Stimulated activated CD8-positive, alpha-beta memory T cell treated with anti-CD3 and anti-CD28 coated beads, Interleukin-12 subunit alpha, Interleukin-12 subunit beta, amount 100 ng/mL, for 24 hours (primary cell): ENCODE data around the gene RNF166.

Source experiments
- DNase-seq: peaks from one replicate; pipeline ENCODE4 v3.0.0-alpha.2; 2020; ENCODE audit errors: extremely low read depth

RNF166 gene

DNA sequence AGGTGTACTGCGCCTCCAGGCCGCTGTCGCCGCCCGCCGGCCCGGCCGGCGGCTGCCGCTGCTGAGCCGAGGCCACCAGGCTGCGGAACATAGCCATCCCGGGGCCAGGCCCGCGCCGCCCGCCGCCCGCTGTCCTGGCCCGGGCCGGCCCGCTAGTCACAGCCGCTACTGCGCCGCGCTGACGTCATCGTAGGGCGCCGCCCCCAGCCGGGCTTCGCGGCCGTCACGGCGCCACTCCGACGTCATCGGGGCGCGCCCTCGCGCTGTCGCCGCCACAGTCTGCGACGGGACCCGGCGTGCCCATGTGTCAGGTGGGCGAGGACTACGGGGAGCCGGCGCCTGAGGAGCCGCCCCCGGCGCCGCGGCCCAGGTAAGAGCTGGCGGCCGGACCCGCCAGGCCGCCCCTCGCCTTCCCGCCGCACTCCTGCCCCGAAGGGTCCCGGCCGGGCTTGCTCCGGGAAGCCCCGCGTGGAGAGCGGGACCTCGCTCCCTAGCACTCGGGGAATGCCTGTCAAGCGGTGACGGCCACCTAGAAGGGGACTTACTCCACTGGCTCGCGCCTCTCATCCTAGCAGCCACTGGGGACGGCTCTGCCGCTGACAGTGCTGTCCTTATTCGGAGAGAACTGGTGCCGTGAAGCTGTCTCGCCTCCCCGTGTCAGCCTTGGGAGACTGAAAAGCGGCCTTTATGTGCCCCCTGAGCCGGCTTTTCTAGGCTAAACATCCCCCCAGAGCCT, at the start of gene RNF166, which contains the start of gene CTU2:
Gene RNF166, minus strand, starts transcription at position 180 of the 736 bp plus-strand sequence. Its CDS starts 83 bp downstream, at position 97.
Gene CTU2, plus strand, starts transcription at position 275 of the 736 bp plus-strand sequence. Its CDS starts 28 bp downstream, at position 303.
- peak; percentile 89 for DNase-seq

- DNase-seq, result no peak
Measured at GRCh38 chr16:88754912-88755744, 48.9 kb upstream of the RNF166 start.

DNA sequence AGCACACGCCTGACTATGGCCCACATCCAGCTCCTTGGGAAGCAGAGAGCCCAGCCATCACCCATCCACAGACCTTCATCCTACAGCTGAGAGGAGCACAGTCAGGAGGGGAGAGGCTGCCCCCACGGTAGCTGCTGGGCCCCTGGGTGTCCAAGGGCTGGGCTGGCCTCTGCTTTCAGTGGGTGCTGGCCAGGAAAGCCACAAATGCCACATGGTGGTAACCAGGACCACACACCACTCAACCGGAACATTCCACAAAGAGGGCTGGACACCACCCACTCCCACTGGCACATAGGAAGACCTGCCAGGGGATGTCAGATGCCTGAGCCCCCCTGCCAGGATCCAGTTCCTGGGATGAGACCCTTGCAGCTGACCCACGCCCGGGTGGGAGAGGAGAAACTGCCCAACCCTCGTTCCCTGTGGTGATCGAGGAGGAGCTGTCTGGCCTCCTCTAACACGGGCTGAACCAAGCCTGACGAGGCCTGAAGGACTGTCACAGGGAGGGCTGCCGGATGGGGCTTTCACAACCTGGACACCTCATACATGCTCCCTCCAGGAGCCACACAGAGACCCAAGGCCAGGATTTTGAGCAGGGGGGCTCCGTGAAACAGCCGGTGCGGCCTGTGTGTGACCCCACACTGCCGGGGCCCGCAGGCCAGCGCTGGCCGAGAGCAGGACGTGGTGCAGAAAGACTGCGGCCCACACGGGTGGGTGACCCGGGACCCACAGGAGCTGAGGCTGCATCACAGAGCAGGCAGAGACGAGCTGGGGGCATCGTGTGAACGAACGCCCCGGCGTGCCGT, 48.1 kb upstream of the RNF166 start:
- no peak for DNase-seq

- DNase-seq, result no peak
Measured at GRCh38 chr16:88753602-88754001, 47.4 kb upstream of the RNF166 start.

GRCh38 chr16:88753191-88753590, 47.0 kb upstream of the RNF166 start:
- no peak for DNase-seq

- no peak for DNase-seq
Measured at GRCh38 chr16:88752386-88753002, 46.3 kb upstream of the RNF166 start.

GRCh38 chr16:88750854-88751253, 44.6 kb upstream of the RNF166 start:
- no peak for DNase-seq

- DNase-seq, result no peak
Measured at GRCh38 chr16:88749358-88749757, 43.1 kb upstream of the RNF166 start.

DNA sequence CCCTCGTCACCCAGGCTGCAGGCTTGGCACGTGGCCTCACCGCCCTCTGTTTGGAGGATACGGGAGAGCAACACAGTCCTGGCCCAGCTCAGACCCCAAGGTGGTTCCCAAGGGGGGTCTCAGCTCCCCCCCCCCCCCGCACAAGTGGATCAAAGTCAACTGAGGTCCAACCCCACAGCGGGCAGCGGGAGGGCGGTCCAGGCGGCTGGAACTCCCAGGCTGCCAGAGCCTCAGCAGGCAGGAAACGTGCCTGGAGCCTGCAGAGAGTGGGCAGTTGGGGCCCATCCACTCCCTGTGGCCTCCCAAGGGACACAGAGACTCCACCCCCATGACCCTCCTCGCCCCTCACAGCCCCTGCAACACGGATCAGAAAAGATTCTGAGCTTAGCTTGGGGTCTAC, 42.2 kb upstream of the RNF166 start:
- DNase-seq, result no peak

- DNase-seq, result no peak
Measured at GRCh38 chr16:88747588-88748301, 41.5 kb upstream of the RNF166 start.

DNA sequence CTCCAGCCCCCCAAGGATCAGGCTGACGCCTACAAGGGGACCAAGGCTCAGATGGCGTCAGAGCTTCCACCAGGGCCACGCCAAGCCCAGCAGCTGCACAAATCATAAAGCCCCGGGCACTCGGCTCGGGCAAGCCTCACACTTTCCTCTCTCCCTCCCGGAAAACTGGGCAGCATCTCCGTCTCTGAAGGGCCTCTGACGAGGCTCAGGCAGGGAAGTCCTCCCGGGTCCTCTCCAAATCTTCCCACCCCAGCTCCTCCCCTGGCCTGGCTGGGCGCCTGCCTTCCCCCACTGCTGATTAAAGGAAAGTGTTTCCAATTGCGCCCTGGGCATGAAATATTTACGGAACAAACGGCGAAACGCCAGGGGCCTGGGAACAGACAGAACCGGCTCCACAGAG, 40.3 kb upstream of the RNF166 start:
- DNase-seq, result no peak

DNA sequence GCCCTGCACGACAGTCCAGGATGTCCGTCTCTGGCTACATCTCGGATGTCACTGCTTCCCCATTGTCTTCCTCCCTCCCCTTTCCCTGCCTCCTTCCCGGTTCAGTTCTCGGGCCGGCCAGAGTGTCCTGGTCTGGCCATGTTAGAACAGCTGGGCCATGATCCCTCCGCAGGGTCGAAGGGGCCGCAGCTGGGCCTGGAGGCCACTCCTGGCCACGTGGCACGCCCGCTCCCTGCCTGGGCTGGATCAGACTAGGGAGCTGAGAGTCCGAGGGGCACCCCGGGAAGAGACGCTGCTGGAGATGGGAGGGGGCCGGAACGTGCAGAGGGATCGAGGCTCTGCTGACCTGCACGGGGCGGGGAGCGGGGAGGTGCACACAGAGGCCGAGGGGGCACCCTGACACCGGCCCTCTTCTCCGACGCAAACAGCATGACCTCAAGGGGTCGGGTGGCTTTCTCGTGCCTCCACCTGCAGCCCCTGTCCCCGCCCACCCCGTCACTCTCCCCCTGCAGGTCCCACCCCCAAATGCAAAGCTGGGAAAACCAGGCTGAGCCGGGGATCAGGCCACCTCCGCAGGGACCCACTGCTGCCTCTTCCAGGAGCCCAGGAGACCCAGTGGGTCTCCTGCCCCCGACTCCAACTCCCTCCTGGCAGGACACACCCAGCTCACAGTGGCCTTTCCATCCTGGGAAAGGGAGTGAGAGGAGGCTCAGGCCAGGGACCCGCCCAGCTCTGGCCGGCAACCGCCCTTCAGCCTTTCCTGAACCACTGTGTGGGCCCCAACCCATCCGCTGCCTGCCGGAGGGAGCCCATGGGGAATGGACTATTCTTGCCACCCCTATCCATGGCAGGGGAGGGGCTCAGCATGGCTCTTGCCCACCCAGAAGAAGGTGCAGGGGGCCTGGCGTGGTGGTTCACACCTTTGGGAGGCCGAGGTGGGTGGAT, 38.6 kb upstream of the RNF166 start:
- DNase-seq, result no peak

DNA sequence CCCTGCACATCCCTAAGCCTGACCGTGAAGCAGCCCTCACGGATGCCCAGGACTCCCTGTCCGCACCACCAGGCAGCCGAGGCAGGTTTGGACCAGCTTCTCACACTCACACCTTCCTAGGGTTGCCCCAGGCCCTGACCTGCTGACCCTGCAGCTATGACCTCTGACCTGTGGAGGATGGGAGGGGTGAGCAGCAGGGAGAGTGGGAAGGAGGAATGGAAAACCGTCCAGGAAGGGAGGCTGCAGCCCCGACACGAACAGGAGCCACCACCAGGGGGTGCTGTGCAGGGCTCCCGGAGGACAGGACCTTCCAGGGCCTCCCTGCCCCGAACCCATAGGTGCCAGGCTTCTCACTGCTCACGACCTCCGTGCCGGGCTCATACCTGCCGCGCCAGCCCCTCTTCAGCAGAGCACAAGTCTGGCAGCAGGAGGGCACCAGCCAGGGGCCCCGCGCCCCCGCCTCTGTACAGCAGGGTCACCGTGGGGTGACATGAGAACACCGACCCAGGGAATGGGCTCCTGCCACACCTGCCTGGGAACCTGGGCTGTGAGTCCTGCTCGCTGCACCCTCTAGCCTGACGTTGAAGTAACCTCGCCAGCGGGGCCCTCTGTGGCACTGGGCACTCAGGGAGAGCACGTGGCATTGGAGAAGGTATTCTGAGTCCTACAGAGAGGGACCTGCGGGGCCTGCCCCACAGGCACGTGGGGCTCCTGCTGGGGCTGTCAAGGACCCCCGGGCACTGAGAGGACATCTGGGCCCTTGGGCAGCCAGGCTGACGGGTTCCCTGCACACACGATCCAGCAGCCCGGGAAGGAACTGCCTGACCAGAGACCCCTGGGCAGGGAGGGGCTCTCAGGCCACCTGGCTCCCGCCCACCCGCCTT, 37.7 kb upstream of the RNF166 start:
- DNase-seq, result peak; percentile 48

DNA sequence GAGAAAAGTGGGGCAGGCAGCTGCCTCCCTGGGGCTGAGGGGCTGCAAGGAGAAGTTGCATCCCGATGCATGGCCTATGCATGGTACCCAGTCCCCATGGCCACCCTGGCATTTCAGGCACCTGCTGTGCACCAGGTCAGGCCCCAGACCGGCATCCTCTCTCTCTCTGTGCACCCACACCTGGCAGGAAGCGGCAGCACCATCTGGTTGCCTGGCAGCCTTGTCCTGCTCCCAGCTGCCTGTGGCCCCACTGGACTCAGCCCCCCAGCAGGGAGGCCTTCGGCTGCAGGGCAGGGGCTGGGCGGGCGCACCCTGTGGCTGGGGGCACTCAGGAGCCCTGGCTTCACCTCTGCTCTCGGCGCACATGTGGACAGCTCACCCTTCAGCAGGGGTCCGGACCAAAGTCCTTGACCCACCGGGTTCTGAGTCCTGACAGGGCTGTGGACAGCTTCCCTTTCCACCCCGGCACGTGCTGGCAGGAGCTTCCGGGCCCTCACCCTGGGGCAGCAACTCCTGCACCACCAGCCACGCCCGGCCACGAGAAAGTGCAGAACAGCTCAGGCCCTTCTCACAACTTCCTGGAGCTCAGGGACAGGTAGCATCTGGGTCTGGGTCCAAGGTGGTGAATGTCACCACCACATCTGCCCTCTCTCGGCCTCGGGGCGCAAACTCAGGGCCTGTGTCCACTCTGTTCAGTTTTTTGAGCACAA, 36.8 kb upstream of the RNF166 start:
- no peak for DNase-seq

- DNase-seq, result no peak
Measured at GRCh38 chr16:88741368-88741767, 35.2 kb upstream of the RNF166 start.

- DNase-seq, result no peak
Measured at GRCh38 chr16:88740727-88741055, 34.5 kb upstream of the RNF166 start.

- no peak for DNase-seq
Measured at GRCh38 chr16:88739977-88740726, 33.9 kb upstream of the RNF166 start.
